ENCODE data around the gene GADD45G.

GADD45G gene, protein sequence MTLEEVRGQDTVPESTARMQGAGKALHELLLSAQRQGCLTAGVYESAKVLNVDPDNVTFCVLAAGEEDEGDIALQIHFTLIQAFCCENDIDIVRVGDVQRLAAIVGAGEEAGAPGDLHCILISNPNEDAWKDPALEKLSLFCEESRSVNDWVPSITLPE

DNA sequence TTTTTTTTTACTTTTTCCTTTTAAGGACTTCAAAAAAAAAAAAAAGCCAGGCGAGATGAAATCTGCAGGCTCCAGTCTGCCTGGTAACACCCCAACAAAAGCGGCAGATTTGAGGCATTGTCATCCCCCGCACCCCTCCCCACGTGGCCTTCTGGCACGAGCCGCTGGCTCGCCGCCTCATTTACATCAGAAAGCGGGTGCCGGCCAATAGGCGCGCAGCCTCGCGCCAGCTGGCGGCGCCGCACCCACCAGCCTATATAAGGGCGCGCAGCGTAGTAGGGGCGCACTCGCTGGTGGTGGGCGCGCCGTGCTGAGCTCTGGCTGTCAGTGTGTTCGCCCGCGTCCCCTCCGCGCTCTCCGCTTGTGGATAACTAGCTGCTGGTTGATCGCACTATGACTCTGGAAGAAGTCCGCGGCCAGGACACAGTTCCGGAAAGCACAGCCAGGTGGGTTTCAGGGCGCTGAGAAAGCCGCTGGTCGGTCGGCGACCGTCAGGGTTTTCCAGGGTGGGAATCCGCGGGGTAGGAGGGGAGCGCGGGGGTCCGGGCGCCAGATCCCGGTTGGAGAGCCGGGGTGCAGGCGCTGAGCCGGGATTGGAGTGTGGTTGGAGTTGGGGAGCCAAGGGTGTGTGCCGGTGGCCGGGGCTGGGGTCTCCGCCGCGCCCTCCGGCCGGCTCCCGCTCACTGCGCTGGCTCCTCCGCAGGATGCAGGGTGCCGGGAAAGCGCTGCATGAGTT is at the start of gene GADD45G:
TSS of gene GADD45G (plus strand) at position 284 of the 736 bp plus-strand sequence. CDS start at position 394, 110 bp downstream.
- DNase-seq (ENCODE audit: low read depth), result peak; percentile 62
- H3K4me3 ChIP-seq (ENCODE audit: low read depth, low read length), result peak within 1 kb of the TSS; percentile 4
- TF ChIP-seq, protein P1, sequence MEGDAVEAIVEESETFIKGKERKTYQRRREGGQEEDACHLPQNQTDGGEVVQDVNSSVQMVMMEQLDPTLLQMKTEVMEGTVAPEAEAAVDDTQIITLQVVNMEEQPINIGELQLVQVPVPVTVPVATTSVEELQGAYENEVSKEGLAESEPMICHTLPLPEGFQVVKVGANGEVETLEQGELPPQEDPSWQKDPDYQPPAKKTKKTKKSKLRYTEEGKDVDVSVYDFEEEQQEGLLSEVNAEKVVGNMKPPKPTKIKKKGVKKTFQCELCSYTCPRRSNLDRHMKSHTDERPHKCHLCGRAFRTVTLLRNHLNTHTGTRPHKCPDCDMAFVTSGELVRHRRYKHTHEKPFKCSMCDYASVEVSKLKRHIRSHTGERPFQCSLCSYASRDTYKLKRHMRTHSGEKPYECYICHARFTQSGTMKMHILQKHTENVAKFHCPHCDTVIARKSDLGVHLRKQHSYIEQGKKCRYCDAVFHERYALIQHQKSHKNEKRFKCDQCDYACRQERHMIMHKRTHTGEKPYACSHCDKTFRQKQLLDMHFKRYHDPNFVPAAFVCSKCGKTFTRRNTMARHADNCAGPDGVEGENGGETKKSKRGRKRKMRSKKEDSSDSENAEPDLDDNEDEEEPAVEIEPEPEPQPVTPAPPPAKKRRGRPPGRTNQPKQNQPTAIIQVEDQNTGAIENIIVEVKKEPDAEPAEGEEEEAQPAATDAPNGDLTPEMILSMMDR (IDR thresholded peaks at IDR 0.05; ENCODE audit: insufficient read depth, low read depth, low read length, missing control alignments), result no peak

DNA sequence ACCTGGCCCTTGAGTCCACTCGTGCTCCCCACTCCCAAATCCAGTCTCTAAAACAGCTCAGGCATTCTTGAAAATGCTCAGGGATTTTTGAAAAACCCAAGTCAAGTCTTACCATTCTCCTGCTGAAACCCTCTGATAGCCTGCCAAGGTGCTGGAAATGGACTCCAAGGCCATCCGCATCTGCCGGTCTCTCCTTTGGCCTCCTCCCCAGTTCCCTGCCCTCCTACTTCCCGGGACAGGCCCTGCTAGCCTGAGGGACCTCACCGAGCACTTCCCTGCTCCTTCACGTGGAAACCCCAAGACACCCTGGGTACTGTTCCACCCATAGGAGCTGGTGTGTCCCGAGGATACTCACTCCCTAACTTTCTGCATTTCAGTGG is 49.8 kb upstream of the GADD45G start:
- no peak overlapping the region for H3K4me3 ChIP-seq (ENCODE audit: low read depth, low read length)
- DNase-seq (ENCODE audit: low read depth), result no peak
- TF ChIP-seq, protein P1 (IDR thresholded peaks at IDR 0.05; ENCODE audit: insufficient read depth, low read depth, low read length, missing control alignments), result no peak

GRCh38 chr9:89555451-89556375 is 49.1 kb upstream of the GADD45G start:
- TF ChIP-seq, protein P1 (IDR thresholded peaks at IDR 0.05; ENCODE audit: insufficient read depth, low read depth, low read length, missing control alignments), result no peak
- DNase-seq (ENCODE audit: low read depth), result peak; percentile 66
- no peak overlapping the region for H3K4me3 ChIP-seq (ENCODE audit: low read depth, low read length)

DNA sequence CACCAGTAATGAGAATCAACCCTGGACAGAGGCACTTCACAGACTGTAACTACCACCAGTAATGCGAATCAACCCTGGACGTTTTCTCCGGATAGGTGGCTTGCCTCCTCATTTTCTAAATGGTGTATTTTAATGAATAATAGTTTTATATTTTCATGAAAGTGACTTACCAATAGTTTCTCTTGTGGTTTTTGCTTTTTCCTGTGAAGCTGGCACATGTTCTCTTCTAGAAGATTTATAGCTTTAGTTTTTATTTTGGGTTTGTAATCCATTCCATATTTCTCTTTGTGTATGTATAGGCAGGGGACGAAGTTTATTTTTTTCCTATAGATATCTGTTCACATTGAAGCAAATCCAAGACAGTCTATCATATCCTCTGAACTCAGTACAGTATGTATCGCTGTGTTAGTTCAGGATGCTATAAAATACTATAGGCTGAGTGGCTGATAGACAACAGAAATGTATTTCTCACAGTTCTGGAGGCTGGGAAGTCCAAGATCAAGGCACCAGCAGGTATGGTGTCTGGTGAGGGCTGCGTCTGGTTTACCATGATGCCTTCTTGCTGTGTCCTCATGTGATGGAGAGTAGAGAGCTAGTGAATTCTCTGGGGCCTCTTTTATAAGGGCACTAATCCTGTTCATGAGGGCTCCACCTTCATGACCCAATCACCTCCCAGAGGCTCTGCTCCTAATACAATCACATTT is 46.5 kb upstream of the GADD45G start:
- DNase-seq (ENCODE audit: low read depth), result no peak
- no peak overlapping the region for H3K4me3 ChIP-seq (ENCODE audit: low read depth, low read length)
- TF ChIP-seq, protein P1 (IDR thresholded peaks at IDR 0.05; ENCODE audit: insufficient read depth, low read depth, low read length, missing control alignments), result no peak

- TF ChIP-seq, protein P1 (IDR thresholded peaks at IDR 0.05; ENCODE audit: insufficient read depth, low read depth, low read length, missing control alignments), result no peak
- DNase-seq (ENCODE audit: low read depth), result no peak
- H3K4me3 ChIP-seq (ENCODE audit: low read depth, low read length), result no peak overlapping the region
Observed at GRCh38 chr9:89558948-89559347, 45.9 kb upstream of the GADD45G start.

DNA sequence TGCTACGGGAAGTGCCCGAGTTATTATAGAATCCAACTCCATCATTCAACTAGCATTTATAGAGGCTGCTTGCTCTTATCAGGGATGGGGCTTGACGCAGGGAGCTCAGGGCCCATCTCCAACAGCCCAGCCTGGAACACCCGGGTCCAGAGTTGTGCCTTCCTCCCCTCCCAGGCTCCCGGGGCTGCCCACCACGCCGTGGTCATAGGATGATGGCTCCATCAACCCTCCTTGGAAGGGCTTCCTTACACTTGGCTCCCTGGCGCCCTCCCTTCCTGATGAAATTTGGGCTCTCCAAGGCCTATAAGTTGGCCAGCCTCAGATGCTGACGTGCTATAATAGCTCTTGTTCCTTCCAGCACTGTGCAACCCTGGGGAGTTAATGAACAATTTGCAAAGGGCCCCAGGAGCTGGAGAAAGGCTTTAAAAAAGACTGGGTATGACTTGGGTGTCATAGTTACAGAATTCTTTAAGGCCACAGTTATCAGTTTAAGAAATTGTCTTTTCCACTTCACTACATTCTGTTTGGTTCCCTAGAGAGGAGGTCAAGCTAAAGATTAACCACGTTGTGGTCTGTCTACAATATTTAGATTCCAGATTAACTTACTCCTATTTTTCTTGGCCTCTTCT is 42.5 kb upstream of the GADD45G start:
- TF ChIP-seq, protein P1 (IDR thresholded peaks at IDR 0.05; ENCODE audit: insufficient read depth, low read depth, low read length, missing control alignments), result no peak
- no peak overlapping the region for H3K4me3 ChIP-seq (ENCODE audit: low read depth, low read length)
- no peak for DNase-seq (ENCODE audit: low read depth)
